ENCODE data around the gene ARHGAP15. TPM values are rescaled to one million over a fixed set of nuclear protein-coding genes. Genes with fewer than 3 reads are reported as not detected.

The ARHGAP15 gene
- total and polyA plus RNA-seq, 4 experiments from 2014 or later, result 218 to 524 (median 365) TPM

- H3K27me3 ChIP-seq (ENCODE audit: insufficient read depth, low read length), result no peaks in the 10 kb centered on the region
- H3K4me3 ChIP-seq (ENCODE audit: low read length in 2 of 2), result no peak overlapping the region
- no peaks in the 10 kb centered on the region for H3K9me3 ChIP-seq (ENCODE audit: control insufficient read depth in 1 of 2, low read length in 2 of 2)
- H3K36me3 Mint-ChIP-seq, result peaks cover 20 to 30% of the 10 kb centered on the region in 2 donors
- H3K27me3 Mint-ChIP-seq, result no peaks in the 10 kb centered on the region
- no peaks in the 10 kb centered on the region for H3K9me3 Mint-ChIP-seq
- intact Hi-C loops (cut with micrococcal nuclease), result no loop called here
- peaks cover 11% of the 10 kb centered on the region for H3K36me3 ChIP-seq (ENCODE audit: insufficient read depth, low read length)
- no peak for DNase-seq
- ChIA-PET CTCF (ENCODE audit: partially characterized antibody) (no interaction called here), POLR2A (ENCODE audit: partially characterized antibody) (no interaction called here)
- H3K27ac ChIP-seq (ENCODE audit: low read depth, low read length), result no peak overlapping the region
- H3K4me1 Mint-ChIP-seq, result no peaks in the 10 kb centered on the region
- H3K4me3 Mint-ChIP-seq, result no peak overlapping the region
- peak overlapping the region in 1 of 7 donors; percentile 7 for H3K27ac Mint-ChIP-seq
- no peaks in the 10 kb centered on the region for H3K4me1 ChIP-seq (ENCODE audit: insufficient read depth, low read length)
Observed at GRCh38 chr2:143771939-143772338, 642.7 kb downstream of the ARHGAP15 start.

DNA sequence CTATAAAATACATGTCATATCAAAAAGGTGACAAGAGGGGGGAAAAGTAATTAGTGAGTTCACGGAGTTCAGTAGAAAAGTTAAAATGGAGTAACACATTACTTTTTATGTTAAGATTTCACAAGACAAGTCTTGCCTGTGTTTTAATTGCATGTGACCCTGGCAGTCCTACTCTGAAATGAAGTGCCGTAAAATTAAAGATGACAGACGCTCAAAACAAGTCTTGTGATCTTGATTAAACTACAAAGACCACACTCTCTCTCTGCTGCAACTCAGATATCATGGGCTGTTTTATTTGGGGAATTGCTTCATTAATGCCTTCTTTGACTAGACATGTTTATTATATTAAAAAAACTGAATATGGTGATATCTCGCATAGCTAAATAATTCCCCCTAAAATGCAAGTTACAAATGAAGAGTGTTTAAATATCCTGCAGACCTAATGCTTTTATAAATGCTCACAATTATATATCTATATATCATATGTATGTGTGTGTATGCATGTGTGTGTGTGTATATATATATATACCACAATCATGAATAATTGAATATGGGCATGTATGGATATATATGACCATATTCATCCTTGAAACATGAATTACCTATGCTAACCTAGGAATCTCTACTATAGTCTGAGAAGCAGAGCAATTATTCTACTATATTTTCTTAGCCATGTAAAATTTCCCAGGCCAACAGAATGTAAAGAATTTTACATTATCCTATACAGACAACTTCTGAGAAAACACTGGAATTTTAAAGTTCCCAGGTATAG lies 647.5 kb downstream of the ARHGAP15 start:
- ChIA-PET CTCF (ENCODE audit: partially characterized antibody) (no interaction called here), POLR2A (ENCODE audit: partially characterized antibody) (no interaction called here)
- Histone ChIP-seq H3K4me3 (ENCODE audit: low read length in 2 of 2) (no peak overlapping the region), H3K9me3 (ENCODE audit: control insufficient read depth in 1 of 2, low read length in 2 of 2) (no peaks in the 10 kb centered on the region), H3K27ac (ENCODE audit: low read depth, low read length) (no peak overlapping the region), H3K4me1 (ENCODE audit: insufficient read depth, low read length) (no peaks in the 10 kb centered on the region), H3K36me3 (ENCODE audit: insufficient read depth, low read length) (no peaks in the 10 kb centered on the region), H3K27me3 (ENCODE audit: insufficient read depth, low read length) (no peaks in the 10 kb centered on the region)
- no peak for DNase-seq
- no peaks in the 10 kb centered on the region for H3K36me3 Mint-ChIP-seq
- H3K4me3 Mint-ChIP-seq, result no peak overlapping the region
- no peaks in the 10 kb centered on the region for H3K4me1 Mint-ChIP-seq
- H3K9me3 Mint-ChIP-seq, result peaks cover 0 to 2% (median 0%) of the 10 kb centered on the region in 8 donors
- no peaks in the 10 kb centered on the region for H3K27me3 Mint-ChIP-seq
- H3K27ac Mint-ChIP-seq, result peak overlapping the region in 1 of 7 donors; percentile 24
- intact Hi-C loops (cut with micrococcal nuclease), result no loop called here

DNA sequence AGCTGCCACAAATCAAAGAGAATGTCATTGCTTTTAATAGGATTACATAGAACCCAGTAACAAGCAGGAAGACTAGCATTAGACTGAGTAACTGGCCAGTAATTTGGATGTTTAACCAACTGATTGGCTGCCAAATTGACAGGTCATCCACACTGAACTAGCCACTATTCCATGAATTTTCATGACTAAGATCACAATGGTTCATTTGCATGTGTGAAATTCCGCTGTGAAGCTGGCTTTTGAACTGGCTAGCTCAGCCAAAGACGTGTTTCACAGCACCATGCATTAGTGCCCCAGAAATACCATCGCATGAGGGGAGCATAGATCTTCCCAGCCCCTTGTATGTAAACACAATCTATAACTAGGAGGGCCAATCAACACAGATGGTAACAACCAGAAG lies 649.8 kb downstream of the ARHGAP15 start:
- Mint-ChIP-seq H3K27me3 (no peaks in the 10 kb centered on the region), H3K27ac (no peak overlapping the region), H3K9me3 (peaks cover 0 to 2% (median 0%) of the 10 kb centered on the region in 8 donors), H3K36me3 (no peaks in the 10 kb centered on the region), H3K4me1 (no peaks in the 10 kb centered on the region), H3K4me3 (no peak overlapping the region)
- H3K36me3 ChIP-seq (ENCODE audit: insufficient read depth, low read length), result no peaks in the 10 kb centered on the region
- DNase-seq, result no peak
- H3K27me3 ChIP-seq (ENCODE audit: insufficient read depth, low read length), result no peaks in the 10 kb centered on the region
- H3K4me3 ChIP-seq (ENCODE audit: low read length in 2 of 2), result no peak overlapping the region
- intact Hi-C loops (cut with micrococcal nuclease), result no loop called here
- POLR2A ChIA-PET (ENCODE audit: partially characterized antibody), result no interaction called here
- no peak overlapping the region for H3K27ac ChIP-seq (ENCODE audit: low read depth, low read length)
- CTCF ChIA-PET (ENCODE audit: partially characterized antibody), result no interaction called here
- no peaks in the 10 kb centered on the region for H3K9me3 ChIP-seq (ENCODE audit: control insufficient read depth in 1 of 2, low read length in 2 of 2)
- no peaks in the 10 kb centered on the region for H3K4me1 ChIP-seq (ENCODE audit: insufficient read depth, low read length)

GRCh38 chr2:143786026-143786765 lies 657.0 kb downstream of the ARHGAP15 start:
- Mint-ChIP-seq H3K4me3 (no peak overlapping the region), H3K9me3 (peaks cover 0 to 2% (median 0%) of the 10 kb centered on the region in 8 donors), H3K27ac (no peak overlapping the region), H3K36me3 (no peaks in the 10 kb centered on the region), H3K4me1 (no peaks in the 10 kb centered on the region), H3K27me3 (peaks cover 5 to 11% of the 10 kb centered on the region in 2 donors)
- no peaks in the 10 kb centered on the region for H3K4me1 ChIP-seq (ENCODE audit: insufficient read depth, low read length)
- no peaks in the 10 kb centered on the region for H3K9me3 ChIP-seq (ENCODE audit: control insufficient read depth in 1 of 2, low read length in 2 of 2)
- intact Hi-C loops (cut with micrococcal nuclease), result no loop called here
- ChIA-PET POLR2A (ENCODE audit: partially characterized antibody) (no interaction called here), CTCF (ENCODE audit: partially characterized antibody) (no interaction called here)
- H3K27ac ChIP-seq (ENCODE audit: low read depth, low read length), result no peak overlapping the region
- no peaks in the 10 kb centered on the region for H3K36me3 ChIP-seq (ENCODE audit: insufficient read depth, low read length)
- no peaks in the 10 kb centered on the region for H3K27me3 ChIP-seq (ENCODE audit: insufficient read depth, low read length)
- no peak for DNase-seq
- no peak overlapping the region for H3K4me3 ChIP-seq (ENCODE audit: low read length in 2 of 2)

DNA sequence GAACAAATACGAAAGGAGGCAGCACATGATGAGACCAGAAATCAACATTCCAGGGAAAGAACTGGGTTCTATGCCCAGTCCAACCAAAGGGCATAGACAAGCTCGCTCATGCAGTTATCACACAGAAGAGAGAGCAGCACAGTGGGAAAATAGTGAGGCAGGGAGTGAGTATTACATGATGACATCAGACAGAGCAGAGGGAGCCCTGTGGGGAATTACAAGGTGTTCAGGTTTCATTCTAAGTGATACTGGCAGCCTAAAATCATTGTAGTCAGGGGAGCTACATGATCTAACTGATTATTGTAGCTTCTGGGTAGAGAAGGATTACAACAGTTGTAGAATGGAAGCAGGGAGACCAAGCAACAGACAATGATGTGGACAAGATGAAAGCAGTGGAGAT lies 658.5 kb downstream of the ARHGAP15 start:
- Histone ChIP-seq H3K4me1 (ENCODE audit: insufficient read depth, low read length) (no peaks in the 10 kb centered on the region), H3K4me3 (ENCODE audit: low read length in 2 of 2) (no peak overlapping the region), H3K27me3 (ENCODE audit: insufficient read depth, low read length) (no peaks in the 10 kb centered on the region), H3K27ac (ENCODE audit: low read depth, low read length) (no peak overlapping the region), H3K36me3 (ENCODE audit: insufficient read depth, low read length) (no peaks in the 10 kb centered on the region), H3K9me3 (ENCODE audit: control insufficient read depth in 1 of 2, low read length in 2 of 2) (no peaks in the 10 kb centered on the region)
- intact Hi-C loops (cut with micrococcal nuclease), result no loop called here
- Mint-ChIP-seq H3K36me3 (no peaks in the 10 kb centered on the region), H3K9me3 (peaks cover 0 to 2% (median 0%) of the 10 kb centered on the region in 8 donors), H3K27ac (no peak overlapping the region), H3K27me3 (peaks cover 5 to 11% of the 10 kb centered on the region in 2 donors), H3K4me1 (no peaks in the 10 kb centered on the region), H3K4me3 (no peak overlapping the region)
- CTCF ChIA-PET (ENCODE audit: partially characterized antibody), result no interaction called here
- no peak for DNase-seq
- POLR2A ChIA-PET (ENCODE audit: partially characterized antibody), result no interaction called here

DNA sequence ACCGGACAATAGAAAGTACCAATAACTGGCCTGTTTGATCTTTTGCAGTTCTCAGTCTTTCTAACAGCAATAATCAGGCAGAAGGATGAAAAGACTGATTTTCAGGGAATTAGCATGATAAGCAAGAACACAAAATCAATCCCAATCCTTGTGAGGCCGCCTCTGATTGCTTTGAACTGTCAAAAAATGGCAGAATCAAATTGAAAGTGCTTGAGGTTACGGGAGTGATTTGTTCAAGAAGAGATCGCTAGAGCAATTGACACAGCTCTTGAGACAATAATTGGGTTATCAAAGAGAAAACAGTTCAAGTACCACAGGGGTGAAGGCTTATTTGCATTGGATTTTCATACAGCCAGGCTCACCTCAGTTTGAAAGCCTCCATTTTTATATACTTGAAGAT lies 663.4 kb downstream of the ARHGAP15 start:
- H3K4me3 Mint-ChIP-seq, result no peak overlapping the region
- H3K27ac ChIP-seq (ENCODE audit: low read depth, low read length), result no peak overlapping the region
- peaks cover 0 to 2% (median 0%) of the 10 kb centered on the region in 8 donors for H3K9me3 Mint-ChIP-seq
- H3K36me3 ChIP-seq (ENCODE audit: insufficient read depth, low read length), result no peaks in the 10 kb centered on the region
- no peaks in the 10 kb centered on the region for H3K36me3 Mint-ChIP-seq
- intact Hi-C loops (cut with micrococcal nuclease), result no loop called here
- H3K4me1 Mint-ChIP-seq, result no peaks in the 10 kb centered on the region
- H3K27ac Mint-ChIP-seq, result no peak overlapping the region
- ChIA-PET CTCF (ENCODE audit: partially characterized antibody) (no interaction called here), POLR2A (ENCODE audit: partially characterized antibody) (no interaction called here)
- H3K4me3 ChIP-seq (ENCODE audit: low read length in 2 of 2), result no peak overlapping the region
- H3K9me3 ChIP-seq (ENCODE audit: control insufficient read depth in 1 of 2, low read length in 2 of 2), result no peaks in the 10 kb centered on the region
- no peaks in the 10 kb centered on the region for H3K27me3 ChIP-seq (ENCODE audit: insufficient read depth, low read length)
- DNase-seq, result no peak
- H3K27me3 Mint-ChIP-seq, result peaks cover 6 to 9% of the 10 kb centered on the region in 2 donors
- no peaks in the 10 kb centered on the region for H3K4me1 ChIP-seq (ENCODE audit: insufficient read depth, low read length)

DNA sequence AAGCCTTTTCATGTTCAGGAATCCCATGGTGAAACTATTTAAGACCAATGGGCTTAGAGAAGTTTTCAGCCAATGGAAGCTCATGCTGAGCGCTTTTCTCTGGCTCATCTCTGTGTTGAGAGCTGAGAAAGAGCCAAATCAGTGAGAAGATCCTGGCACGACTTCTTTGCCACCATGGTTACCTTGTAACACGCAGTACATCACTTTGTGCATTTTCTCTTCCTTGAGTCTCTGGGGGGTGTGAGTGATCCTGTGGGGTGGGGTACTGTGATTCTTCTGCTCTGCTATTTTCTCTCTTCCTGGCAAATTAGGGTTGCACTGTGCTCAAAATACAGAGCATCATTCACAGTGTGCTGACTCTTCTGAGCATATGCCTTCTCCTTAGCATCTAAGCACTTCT lies 664.2 kb downstream of the ARHGAP15 start:
- peaks cover under 1 to 6% of the 10 kb centered on the region in 2 donors for H3K27me3 Mint-ChIP-seq
- Histone ChIP-seq H3K4me3 (ENCODE audit: low read length in 2 of 2) (no peak overlapping the region), H3K4me1 (ENCODE audit: insufficient read depth, low read length) (no peaks in the 10 kb centered on the region), H3K9me3 (ENCODE audit: control insufficient read depth in 1 of 2, low read length in 2 of 2) (no peaks in the 10 kb centered on the region), H3K36me3 (ENCODE audit: insufficient read depth, low read length) (no peaks in the 10 kb centered on the region), H3K27me3 (ENCODE audit: insufficient read depth, low read length) (no peaks in the 10 kb centered on the region), H3K27ac (ENCODE audit: low read depth, low read length) (no peak overlapping the region)
- no peak overlapping the region for H3K4me3 Mint-ChIP-seq
- no peak overlapping the region for H3K27ac Mint-ChIP-seq
- POLR2A ChIA-PET (ENCODE audit: partially characterized antibody), result no interaction called here
- no peaks in the 10 kb centered on the region for H3K4me1 Mint-ChIP-seq
- H3K9me3 Mint-ChIP-seq, result peaks cover 0 to 2% (median 0%) of the 10 kb centered on the region in 8 donors
- H3K36me3 Mint-ChIP-seq, result no peaks in the 10 kb centered on the region
- CTCF ChIA-PET (ENCODE audit: partially characterized antibody), result no interaction called here
- intact Hi-C loops (cut with micrococcal nuclease), result no loop called here
- no peak for DNase-seq

Data from CD4-positive, alpha-beta memory T cell (primary cell).